Stimulated activated CD8-positive, alpha-beta memory T cell treated with anti-CD3 and anti-CD28 coated beads, Interleukin-12 subunit alpha, Interleukin-12 subunit beta, amount 100 ng/mL, for 4 hours (primary cell): ENCODE measurements around the gene ADAM12.

Source experiments
- DNase-seq: peaks from one replicate; pipeline ENCODE4 v3.0.0-alpha.2; 2020; ENCODE audit warnings: low read depth

Gene ADAM12

DNA sequence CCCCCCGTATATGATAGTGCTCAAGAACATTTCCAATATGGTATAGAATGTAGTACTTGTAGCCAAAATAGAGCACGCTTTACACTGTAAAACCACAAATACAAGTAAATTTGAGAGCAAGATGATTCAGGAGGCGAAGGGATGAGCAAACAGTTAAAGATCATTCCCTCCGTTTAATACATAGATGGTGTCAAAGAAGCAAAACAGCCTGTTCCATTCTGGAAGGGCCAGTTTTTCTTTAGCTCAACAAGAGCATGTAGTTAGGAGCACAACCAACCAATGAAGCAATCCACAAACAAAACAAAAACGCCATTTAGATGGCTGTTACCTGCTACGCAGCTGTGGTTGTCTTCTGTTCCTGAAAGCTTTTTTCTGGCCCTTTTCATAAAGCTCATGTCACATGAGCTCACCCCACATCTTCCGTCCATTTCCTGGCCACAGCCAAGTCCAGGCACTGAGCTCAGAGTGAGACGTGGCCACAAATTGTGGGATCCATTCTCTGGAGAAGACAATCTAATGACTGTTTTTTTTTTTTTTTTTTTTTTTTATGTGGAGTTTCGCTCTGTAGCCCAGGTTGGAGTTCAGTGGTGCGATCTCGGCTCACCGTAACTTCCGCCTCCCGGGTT, 306.3 kb downstream of the ADAM12 start:
- DNase-seq = no peak

DNA sequence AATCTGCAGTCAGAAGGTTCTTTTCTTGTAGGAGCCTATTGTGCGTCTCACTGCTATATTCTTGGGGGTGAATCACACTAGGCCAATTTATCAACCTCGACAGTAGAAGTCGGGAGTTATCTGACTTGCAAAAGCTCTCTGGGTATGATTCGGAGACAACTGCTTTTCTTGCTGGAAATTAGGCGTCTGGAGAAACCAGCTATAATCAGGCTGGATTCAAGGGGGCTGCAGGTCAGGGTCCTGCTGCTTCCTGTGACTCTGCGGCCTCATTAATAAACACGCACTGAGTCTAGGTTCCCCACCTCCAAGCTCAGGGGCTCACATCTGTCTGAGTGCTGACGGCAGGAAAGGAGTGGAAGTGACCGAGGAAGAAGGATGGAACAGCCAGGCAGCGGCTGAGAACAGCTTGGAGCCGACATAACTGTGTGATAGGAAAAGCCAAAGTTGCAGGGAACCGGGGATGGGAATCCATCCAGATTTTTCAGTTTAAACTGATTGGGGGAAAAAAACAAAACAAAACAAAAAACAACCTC, 307.3 kb downstream of the ADAM12 start:
- DNase-seq = no peak

DNA sequence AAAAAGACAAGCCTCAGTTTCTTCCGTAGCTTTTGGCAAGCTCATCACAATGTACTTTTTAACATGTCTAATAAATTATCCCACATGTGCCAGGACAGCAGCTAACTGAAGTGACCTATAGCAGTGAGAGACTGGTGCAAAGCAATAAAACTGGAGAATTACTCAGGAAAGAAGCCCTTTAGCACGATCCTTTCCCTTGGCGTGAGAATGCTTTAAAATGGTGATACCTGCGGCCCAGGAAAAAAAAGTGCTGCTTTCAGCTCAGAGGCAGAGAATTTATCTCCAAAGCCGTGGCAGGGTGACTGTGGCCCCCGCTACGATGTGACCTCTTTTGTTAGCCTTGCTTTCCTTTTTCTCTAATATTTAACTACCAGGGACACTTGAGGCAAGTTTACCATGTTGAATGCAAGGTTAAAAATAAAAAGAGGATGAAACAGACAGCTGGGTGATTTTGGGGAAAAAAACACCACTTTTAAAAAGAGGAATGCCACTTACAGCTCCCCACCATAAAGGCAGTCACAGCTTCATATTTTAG, 307.9 kb downstream of the ADAM12 start:
- DNase-seq = no peak

DNA sequence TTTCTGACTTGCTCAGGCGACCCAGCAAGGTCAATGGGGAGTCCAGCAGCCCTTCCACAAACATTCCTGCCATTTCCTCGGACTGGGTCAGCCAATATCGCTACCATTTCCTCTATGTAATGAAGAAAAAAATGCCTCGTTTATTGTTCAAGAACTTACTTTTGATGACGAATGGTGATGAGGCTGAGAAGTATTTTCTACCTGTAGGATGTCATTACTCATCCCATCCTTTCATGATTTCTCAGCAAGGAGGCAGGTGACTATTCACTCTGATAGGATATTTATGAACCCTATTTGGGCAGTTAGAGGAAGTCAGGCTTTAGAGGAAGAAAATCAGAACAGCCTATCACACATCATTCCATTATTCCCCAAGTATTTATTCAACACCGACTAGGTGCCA, 313.3 kb downstream of the ADAM12 start:
- no peak for DNase-seq

DNA sequence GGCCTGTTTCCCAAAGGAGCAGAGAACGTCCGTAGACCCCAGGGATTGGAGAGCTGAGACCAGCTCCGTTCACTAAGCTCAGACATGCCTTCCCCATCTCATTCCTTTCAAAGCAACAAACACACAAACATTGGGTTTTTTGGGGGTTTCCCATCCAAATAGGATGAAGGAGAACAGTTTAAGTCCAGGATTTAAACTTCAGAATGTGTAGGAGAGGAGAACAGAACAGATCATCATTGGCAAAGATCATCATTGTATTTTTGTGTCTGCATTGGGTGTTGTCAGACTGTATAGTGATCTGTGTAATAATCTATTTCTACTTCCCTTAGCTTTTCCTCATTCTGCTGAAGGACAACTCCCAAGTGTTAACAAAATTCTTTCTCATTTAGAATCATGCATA, 314.0 kb downstream of the ADAM12 start:
- DNase-seq = no peak

DNA sequence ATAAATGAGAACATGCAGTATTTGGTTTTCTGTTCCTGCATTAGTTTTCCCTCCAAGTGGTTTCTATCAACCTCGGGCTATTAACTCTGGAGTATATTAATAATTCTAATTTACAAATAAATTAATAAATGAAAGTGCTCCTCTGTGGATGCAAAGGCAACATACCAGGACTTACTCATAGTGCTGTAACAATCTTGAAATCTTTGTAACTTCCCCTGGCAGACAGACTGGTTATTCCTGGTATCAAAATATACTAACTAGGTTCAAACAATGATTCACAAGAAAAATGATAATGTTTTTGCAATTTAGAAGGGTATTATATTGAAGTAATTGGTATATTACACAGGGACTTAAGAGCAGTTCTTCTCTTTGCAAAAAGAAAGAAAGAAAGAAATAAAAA, 314.7 kb downstream of the ADAM12 start:
- no peak for DNase-seq

DNA sequence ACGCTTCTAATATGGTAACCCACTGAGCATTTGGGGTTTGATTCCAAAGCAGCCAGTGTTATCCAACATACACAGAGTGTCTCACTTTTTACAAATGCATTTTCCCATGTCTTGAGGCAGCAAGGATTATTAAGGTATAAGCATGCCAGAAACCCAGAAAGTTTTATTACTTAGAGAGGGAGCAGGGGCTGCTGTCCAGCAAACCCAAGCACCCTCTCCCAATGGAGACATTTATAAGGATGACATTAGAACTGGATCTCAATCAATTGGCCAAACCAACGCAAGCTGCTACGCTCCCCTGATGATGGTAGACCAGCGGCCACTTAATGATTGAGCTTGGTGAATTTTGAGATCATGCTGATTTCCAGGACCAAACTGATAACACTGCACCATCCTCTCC, 315.7 kb downstream of the ADAM12 start:
- no peak for DNase-seq

DNA sequence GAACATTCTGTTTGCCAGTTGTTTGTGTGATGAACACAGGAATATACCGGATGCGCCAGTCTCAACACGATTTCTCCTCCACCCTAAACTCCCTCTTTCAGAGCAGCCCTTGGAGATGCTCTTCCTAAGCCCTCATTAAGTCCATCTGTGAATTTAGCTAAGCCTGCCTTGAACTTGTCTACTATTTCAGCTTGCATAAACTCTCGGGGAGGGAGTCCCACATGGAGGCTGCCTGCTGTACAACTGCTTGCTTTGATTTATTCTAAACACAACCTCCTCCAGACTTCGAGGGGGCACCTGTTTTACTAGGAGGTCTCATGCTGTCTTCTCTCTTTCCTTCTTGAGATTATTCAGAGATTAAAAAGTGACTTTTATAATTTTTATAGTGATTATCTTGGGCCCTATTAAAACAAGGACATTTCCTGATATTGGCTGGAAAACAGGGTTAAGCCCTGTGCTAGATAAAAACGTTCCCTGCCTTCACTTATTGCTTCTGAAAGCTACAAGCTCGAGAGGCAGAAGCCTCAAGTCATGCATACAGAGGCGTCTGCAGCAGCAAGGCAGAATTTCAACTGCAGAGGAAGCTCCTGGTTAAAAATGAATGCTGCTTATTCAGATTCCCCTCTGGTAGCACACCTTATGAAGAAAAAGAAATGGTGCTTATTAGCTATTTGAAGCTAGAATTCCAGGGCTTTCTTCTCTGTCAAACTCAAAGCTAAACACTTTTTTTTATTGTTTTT, 317.6 kb downstream of the ADAM12 start:
- DNase-seq = no peak

DNA sequence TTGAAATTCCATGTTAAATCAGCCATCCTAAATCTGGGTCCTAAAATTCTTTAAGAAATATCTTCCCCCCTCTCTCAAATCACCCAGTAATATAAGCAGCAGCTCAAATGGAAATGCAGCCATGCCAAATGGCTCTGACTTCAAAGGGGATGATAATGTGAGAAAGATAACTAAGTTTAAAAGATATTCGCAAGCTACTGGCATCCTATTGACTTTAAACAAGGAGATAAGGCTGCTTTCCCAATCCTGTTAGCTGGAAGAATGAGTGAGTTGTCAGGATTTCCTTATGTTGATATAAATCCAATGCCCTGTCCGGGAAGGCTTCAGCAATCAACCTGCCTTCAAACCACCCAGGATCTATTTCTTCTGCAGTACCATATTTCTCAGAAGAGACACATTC, 320.0 kb downstream of the ADAM12 start:
- no peak for DNase-seq

DNA sequence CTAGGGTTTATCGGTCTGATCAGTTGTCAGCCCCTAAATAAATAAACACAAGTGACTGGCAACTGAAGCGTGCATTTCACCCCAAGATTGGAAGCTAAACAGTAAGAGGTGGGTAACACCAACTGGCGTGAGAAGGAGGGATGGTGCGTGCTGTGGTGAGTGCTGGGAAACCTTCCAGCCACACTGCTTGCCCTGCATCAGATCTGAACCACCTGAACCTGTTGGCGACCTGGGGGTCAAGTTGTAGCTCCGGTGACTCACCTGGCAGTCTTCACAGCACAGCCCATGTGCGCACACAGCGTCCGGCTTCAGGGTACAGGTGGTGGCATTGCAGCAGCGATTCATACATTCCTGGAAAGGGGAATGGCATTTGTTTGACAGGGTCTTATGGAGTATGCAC, 321.8 kb downstream of the ADAM12 start:
- DNase-seq = no peak

DNA sequence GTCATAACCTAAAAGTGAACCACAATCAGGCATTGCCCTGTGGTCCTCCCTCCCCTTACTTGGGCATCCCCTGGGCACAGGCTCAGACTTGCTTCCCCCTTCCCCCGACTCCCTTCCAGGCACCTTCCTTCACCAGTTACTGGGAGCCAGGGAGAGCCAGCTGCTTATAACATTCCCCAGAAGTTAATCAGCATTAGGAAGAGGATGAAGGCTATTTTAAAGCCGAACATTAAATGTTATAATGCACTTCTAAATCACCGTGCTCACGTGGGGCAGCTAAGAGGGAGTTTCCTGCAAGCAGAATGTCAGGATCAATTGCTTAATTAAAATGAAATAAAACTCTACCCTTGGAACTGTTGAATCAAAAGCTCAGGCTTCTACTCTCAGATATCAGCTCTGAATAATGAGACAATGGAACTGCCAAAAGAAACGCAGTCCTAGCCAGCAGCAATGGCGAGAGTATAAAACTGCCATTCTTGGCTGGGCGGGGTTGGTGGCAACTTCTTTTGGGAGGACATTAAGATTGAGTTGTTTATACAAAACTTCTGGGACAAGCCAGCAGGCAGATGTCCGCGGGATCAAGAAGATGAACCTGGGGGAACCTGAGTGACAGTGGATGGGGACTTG, 322.4 kb downstream of the ADAM12 start:
- no peak for DNase-seq

DNA sequence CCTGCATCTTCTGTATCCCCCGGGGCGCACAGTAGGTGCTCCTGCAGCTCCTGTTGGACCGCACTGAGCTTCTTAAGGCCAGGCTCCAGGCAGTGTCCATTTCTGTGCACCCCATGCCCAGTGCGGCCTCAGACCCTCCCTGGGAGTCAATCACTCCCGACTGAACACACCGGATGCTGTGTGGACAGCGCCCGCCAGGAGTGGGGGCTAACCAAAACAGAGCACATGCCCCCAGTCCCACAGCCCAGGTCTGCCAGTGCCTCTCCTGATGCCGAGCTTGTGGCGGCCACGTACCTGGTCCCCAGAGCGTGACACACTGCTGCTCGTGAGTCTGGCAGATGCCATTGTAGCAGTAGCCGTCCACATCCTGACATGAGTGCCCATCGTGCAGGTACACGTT, 323.8 kb downstream of the ADAM12 start:
- DNase-seq = no peak

DNA sequence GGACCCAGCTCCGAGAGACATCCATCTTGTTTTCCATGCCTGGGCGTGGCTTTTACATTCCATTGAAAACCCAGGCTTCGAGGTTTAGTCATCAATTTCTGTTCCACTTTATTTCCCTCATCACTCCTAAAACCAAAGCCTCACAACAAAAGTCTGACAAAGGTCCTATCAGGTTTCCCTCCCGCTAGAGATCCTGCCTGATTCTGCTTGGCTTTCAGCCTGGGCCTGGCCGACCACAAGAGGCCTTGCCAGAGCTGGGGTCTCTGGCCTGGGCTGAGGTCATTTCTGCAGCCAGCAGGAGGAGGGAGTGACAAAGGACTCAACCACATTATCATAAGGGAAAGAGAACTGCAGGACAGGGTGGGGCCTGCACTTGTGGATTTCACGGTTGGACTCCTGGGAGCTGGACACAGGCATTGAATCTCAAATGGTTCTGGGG, 324.9 kb downstream of the ADAM12 start:
- DNase-seq = no peak

DNA sequence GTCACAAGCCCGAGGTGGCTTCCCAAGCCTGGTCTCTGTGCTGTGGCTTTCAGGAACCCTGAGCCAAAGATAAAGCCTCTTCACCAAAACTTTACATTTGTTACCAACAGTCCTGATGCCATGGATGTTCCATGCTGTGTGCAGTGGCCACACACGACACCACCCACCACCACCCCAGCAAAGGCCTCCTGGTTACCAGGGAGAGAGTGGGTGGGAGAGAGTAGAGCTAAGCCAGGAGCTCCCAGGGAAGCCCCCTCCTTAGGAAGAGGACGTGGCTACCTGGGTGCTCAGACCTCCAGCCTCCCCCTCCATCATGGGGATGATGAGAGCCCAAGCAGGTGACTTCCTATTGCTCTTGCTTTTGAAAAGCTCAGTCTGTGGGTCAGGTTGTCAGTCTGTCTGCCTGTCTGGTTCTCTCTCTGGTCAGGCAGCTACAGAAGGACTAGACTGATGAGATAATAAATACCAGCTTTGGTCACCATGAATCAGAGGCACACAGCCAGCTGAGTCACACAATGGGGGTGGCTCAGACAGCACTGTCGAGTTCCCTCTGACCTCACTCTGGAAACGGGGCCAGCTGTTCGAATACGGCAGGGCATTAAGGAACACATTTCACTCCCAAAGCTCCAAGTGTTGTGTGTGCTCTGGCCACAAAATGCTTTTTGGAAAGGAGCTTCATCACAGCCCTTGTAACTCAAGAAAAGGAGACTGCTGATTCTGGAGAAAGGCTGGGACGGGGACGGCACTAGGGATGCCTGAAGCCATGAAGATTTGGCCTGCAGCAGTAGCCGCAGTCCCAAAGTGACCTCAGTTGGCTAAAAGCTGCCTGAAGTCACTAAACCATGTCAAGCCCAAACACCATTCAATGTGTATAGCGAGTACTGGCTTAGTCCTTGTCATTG, 325.9 kb downstream of the ADAM12 start:
- no peak for DNase-seq

DNA sequence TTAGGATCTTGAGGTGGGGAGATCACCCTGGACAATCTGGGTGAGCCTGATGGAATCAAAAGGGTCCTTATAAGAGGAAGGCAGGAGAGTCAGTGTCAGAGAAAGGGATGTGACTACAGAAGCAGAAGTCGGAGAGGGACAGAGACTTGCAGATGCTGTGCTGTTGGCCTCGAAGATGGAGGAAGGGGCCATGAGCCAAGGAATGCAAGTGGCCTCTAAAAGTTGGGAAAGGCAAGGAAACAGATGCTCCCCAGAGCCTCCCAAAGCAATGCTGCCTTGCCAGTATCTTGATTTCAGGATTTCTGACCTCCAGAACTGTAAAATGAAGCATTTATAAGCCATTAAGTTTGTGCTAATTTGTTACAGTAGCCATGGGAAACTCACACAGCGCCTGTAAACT, 326.8 kb downstream of the ADAM12 start:
- no peak for DNase-seq

DNA sequence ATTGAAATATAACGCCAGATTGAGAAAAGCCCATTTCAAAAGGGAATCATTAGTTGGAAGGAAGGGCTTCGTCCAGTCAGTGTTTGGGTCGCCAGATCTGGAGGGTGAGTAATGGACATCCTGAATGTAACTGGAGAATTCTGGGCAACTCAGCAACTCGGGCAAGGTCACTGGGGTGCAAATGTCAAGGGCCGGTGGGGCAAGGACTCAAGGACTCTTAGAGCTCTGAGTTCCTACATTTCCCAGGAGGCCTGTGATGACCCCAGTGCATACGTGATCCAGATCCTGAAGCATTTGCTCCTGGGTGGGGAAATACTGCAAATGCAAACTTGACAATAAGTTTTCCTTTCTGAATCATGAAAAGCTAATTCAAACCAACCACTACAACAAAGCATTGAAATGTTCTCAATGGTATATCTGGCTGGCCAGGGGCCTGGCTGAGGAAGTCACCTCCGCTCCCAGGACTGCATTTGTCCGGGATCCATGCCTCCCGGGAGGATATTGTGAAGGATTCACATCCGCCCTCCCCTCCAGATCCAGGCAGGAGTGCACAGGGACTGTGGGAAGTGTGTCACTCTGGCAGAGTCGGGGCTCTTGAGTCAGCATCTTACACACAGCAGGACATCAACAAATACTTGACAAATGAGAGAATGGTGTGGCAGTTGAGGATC, 327.9 kb downstream of the ADAM12 start:
- DNase-seq = no peak

DNA sequence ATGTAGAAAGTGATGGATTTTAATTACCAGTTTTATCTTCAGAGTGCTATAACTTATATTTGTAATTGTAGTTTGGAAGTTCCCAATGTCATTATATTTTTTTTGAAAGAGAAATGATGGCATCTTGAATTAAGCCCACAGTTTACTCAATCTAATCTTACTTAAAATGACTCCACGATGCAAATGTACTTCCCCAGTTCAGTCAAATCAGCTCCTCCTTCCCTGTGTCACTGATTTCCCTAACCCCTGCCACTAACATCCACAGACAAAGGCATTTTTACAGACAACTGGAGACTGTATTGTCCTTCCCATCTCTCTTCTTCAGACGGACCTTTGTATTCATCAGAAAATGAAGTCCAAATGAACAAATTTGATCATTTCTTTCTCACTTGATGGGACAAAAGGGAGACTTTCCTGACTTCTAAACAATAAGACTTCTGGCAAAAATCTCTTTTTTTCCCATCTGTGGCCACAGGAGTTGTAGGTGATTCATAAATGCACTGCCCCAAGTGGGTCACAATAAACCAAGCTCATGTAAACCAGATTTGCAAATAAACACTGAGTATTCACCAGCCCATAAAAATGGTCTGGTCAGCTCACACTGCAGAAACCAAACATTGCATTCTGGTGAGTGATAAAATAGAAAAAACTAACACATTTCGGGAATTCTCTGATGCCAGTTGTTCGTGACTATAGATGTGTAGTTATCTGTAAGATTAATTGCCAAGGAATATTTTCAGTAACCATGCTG, 329.0 kb downstream of the ADAM12 start:
- DNase-seq = no peak

DNA sequence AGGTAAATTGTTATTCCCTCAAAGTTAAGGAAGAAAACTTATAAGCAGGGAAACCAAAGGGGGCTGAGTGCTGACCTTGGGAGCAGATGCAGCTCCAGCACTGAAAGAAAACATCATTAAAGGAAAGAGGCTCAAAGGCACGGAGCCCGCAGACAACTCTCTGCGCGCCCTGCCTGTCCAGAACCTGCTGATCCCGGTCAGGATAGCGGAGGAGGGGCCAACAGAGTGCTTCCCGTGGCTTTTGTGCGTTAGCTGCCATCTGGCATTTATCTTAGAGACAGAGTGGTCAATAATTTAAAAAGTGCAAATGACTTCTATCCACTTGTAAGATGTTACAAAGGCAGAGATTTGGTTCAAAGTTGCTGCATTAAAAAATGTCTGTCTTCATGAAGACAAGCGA, 329.8 kb downstream of the ADAM12 start:
- DNase-seq = no peak

DNA sequence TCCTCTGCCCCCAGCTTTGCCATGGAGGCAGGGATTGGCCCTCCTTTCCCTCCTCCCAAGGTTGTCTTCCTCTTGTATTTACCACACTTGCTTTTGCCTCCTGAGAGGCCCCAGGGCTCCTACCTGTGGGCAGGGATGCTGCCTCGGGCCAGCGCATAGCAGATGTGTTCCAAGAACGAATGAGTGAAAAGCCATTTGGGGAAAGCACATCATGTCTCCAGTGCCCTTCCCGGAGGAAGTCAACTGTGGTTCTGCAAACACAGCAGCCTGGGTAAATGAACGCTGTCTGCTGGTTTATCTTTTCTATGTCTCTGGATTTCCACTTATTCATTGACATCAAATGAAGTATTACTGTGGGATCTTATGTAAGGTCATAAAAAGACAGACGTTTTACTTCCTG, 330.2 kb downstream of the ADAM12 start:
- no peak for DNase-seq

DNA sequence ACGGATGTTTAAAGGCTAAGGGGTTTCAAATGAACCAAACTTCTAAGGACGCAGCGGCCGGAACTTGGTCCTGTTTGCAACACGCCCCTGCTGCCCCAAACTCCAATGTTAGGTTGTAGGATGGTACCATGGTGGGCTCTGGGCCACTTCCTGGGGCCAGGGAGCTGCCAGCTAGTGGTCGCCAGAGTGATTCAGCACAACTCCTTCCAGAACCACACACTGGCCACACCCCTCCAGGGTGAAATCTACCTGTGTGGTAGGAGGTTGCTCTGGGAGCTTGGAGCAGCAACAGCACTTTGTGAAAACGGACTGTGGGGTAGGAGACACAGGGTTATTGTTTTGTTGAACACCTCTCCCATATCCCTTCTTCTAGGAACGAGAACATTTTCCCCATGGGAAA, 330.8 kb downstream of the ADAM12 start:
- no peak for DNase-seq

DNA sequence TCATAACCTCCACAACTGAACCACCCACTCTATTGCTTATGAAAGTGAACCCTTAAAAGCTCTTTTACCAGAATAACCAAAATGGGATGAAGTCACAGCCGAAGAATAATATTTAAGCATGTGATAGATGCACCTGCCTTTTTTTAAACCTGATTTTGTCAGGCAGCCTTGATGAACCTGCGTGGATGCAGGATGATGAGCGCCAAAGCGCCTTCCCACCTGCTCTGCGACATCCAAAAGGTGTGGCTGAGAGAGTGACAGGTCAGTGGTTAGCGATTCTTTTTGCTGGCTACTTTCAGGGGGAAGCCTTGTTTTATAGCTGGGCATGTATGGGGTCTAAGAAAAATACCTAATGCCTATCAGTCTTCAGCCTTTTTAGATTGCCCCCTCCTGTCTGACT, 334.1 kb downstream of the ADAM12 start:
- no peak for DNase-seq
